Umbilical cord (tissue), 2 donors: ENCODE results near the gene RDH16. TPM values are rescaled to one million over a fixed set of nuclear protein-coding genes. Genes with fewer than 3 reads are reported as not detected.
A peak's percentile ranks its signal among the peaks of the same experiment; 100 is the strongest.
"Not testable (repeated sequence)": the region's sequence is repeated elsewhere in the genome, so short reads cannot be mapped to it uniquely, and the experiment has no call there.

ENCODE experiments used
- DNase-seq: peaks from one replicate; pipeline ENCODE4 v3.0.0-alpha.2; 2015; ENCODE audit warnings: low spot score
- total RNA-seq: library from RNA; depleted of rRNA; stranded (reverse); fragments of >200 nt; gene quantifications from one replicate; pipeline ENCODE4 v1.2.3, GENCODE V29; 2014; ENCODE audit warnings: low replicate concordance; ENCODE audit not compliant: insufficient read depth

The RDH16 gene
- total RNA-seq, 1 donor from 2014 or later, result 0.96 TPM

- no peak for DNase-seq
Measured at GRCh38 chr12:56989861-56990610, 32.6 kb upstream of the RDH16 start.

DNA sequence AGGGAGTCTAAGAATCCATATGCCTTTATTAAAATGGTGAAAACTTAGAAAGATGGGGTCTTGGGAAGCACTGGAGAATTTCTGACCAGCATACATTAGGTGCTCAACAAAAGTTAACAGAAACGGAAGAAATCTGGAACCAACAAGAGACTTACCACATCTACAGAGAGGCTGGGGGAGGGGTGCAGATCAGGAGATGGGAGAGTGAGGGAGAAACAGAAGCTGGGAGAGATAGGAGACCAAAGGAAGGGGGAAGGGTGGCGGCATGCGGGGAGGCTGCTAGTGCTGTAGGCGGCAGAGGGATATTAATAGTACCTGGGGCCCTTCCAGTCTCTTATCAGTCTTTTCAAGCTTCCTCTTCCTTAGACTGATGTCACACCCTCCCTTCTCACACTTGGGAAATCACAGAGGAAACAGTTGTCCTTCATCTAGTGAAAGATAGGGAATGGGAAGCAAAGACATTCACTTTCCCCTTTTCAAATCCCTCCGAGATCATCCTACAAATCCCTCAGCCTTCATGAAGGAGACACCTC, 30.9 kb upstream of the RDH16 start:
- peak; percentile 72 for DNase-seq

DNA sequence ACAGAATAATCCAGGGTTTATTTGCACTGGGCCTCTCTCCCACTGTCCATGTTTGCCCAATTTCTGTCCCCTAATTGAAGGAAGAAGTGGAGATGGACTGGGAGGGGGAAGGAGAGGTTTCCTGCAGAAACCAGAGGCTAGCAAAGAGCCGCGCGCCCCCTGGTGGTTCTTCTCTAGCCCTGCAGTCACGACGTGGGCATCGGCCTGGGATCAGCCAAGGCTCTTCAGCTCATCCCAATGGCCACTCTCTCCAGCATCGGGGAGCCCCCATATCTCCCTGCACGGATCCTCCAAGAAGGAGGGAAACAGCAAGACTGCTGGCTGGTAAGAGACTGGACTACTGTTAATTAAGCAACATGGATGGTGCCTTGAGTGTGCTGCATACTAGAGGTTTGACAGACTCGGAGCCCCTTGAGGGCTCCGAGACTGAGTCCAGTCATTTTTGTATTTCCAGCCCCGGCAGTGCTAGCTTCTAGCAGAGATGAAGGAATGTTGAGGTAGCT, 30.2 kb upstream of the RDH16 start:
- peak; percentile 84 for DNase-seq

- DNase-seq, result no peak
Measured at GRCh38 chr12:56987011-56987410, 29.6 kb upstream of the RDH16 start.

DNA sequence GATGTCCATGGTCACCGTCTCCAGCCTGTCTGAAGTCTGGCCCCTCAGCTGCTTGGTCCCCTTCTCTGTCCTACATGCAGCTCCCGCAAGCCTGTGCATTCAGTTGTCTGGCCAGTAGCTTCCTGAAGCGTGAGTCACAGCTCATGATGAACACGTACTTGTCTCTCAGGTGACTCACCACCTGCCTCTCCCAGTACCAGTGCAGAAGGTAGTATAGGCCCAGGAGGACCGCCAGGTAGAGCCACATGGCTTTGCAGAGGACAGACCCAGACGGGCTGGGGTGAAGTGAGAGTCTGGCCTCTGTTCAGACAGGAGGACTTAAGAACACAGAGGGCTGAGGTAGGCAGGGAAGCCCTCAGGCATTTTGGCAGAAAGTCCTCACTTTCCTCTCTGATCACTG, 28.3 kb upstream of the RDH16 start:
- peak; percentile 61 for DNase-seq

GRCh38 chr12:56983386-56983785, 26.0 kb upstream of the RDH16 start:
- no peak for DNase-seq

GRCh38 chr12:56982578-56983236, 25.3 kb upstream of the RDH16 start:
- not testable (repeated sequence) for DNase-seq

DNA sequence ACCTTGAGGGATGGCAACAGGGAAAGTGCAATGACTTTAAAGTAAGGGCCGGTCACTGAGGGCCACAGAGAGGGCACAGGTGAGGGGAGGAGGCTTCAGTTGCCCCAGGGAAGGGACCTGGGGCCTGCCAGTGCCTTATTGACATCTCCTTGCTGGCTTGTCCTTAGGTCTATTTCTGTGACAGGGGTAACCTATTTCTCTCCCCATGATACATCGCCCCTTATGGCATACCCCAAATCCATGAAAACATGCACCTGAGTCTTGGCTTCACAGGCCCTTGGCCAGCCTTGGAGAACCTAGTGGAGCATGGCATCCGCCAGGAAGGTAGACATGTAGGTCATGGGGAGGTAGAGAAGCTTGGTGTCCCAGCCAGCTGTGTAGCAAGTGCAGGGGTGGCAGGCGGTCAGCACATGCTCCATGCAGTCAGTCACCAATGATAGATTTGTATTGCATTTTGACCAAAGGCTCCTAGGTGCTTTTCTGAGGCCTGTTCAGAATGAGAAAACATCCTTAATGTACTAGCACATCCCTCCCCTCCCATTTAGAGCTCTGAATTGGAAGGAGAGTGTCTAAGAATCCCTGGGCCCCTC, 23.6 kb upstream of the RDH16 start:
- DNase-seq, result no peak

GRCh38 chr12:56980268-56980667, 22.9 kb upstream of the RDH16 start:
- DNase-seq, result no peak

DNA sequence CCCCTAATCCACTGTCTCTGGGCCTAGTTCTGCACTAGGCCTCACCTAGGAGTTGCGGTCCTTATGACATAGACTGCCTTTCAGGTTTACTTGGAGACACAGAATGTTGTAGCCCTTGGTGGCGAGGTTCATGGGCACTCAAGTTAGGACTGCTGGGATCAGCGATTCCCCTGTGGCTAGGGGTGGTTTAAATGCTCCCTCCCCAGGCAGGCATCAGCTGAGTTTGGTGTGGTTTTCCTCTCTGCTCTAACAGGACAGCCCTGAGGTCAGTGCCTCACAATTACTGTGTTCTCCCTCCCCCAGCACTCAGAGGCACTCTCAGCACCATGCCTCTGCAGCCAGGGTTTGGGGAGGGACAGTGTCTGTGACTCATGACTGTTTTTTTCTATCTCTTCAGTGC, 22.2 kb upstream of the RDH16 start:
- no peak for DNase-seq

- no peak for DNase-seq
Measured at GRCh38 chr12:56978397-56979138, 21.2 kb upstream of the RDH16 start.

- not testable (repeated sequence) for DNase-seq
Measured at GRCh38 chr12:56977361-56977760, 20.0 kb upstream of the RDH16 start.

DNA sequence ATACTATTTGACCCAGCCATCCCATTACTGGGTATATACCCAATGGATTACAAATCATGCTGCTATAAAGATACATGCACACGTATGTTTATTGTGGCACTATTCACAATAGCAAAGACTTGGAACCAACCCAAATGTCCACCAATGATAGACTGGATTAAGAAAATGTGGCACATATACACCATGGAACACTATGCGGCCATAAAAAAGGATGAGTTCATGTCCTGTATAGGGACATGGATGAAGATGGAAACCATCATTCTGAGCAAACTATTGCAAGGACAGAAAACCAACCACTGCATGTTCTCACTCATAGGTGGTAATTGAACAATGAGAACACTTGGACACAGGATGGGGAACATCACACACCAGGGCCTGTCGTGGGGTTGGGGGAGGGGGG, 16.8 kb upstream of the RDH16 start:
- DNase-seq, result not testable (repeated sequence)

- DNase-seq, result not testable (repeated sequence)
Measured at GRCh38 chr12:56968910-56969309, 11.5 kb upstream of the RDH16 start.

DNA sequence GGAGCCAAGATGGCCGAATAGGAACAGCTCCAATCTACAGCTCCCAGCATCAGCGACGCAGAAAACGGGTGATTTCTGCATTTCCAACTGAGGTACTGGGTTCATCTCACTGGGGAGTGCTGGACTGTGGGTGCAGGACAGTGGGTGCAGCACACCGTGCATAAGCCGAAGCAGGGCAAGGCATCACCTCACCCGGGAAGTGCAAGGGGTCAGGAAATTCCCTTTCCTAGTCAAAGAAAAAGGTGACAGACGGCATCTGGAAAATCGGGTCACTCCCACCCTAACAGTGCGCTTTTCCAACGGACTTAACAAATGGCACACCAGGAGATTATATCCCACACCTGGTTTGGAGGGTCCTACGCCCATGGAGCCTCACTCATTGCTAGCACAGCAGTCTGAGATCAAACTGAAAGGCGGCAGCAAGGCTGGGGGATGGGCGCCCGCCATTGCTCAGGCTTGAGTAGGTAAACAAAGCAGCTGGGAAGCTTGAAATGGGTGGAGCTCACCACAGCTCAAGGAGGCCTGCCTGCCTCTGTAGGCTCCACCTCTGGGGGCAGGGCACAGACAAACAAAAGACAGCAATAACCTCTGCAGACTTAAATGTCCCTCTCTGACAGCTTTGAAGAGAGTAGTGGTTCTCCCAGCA, 8.7 kb upstream of the RDH16 start:
- DNase-seq, result not testable (repeated sequence)

GRCh38 chr12:56965124-56965523, 7.7 kb upstream of the RDH16 start:
- not testable (repeated sequence) for DNase-seq

GRCh38 chr12:56963557-56963956, 6.1 kb upstream of the RDH16 start:
- DNase-seq, result not testable (repeated sequence)

DNA sequence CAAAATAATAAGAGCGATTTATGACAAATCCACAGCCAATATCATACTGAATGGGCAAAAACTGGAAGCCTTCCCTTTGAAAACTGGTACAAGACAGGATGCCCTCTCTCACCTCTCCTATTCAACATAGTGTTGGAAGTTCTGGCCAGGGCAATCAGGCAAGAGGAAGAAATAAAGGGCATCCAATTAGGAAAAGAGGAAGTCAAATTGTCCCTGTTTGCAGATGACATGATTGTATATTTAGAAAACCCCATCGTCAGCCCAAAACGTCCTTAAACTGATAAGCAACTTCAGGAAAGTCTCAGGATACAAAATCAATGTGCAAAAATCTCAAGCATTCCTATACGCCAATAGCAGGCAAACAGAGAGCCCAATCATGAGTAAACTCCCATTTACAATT, 4.8 kb upstream of the RDH16 start:
- DNase-seq, result not testable (repeated sequence)

DNA sequence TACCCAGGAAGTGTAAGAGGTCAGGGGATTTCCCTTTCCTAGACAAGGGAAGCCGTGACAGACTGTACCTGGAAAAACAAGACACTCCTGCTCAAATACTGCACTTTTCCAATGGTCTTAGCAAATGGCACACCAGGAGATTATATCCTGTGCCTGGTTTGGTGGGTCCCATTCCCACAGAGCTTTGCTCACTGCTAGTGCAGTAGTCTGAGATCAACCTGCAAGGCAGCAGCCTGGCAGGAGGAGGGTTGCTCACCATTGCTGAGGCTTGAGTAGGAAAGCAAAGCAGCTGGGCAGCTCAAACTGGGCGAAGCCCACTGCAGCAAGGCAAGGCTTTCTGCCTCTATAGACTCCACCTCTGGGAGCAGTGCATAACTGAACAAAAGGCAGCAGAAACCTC, 1.0 kb upstream of the RDH16 start:
- no peak for DNase-seq

GRCh38 chr12:56955631-56956256, 1.7 kb downstream of the RDH16 start:
- DNase-seq, result no peak

- no peak for DNase-seq
Measured at GRCh38 chr12:56954958-56955355, 2.5 kb downstream of the RDH16 start.
